GM21515 (cell line): ENCODE data around the gene FRK.
"Not testable (repeated sequence)": the region's sequence is repeated elsewhere in the genome, so short reads cannot be mapped to it uniquely, and the experiment has no call there.

Experiments
- ATAC-seq: cut with Tn5 transposase; IDR thresholded peaks from one replicate; pipeline ENCODE4 v1.9.1; 2021; ENCODE audit not compliant: unreplicated experiment

FRK gene

GRCh38 chr6:116074732-116075390 is 14.2 kb upstream of the FRK start:
- ATAC-seq = no peak

GRCh38 chr6:116073765-116074440 is 13.2 kb upstream of the FRK start:
- no peak for ATAC-seq

GRCh38 chr6:116072368-116072767 is 11.7 kb upstream of the FRK start:
- no peak for ATAC-seq

GRCh38 chr6:116070616-116071389 is 10.1 kb upstream of the FRK start:
- ATAC-seq = no peak

- ATAC-seq = no peak
These were observed 9.4 kb upstream of the FRK start for GRCh38 chr6:116070101-116070500.

- no peak for ATAC-seq
These were observed 6.1 kb upstream of the FRK start for GRCh38 chr6:116066789-116067188.

- ATAC-seq = no peak
These were observed 4.0 kb upstream of the FRK start for GRCh38 chr6:116064666-116065065.

- no peak for ATAC-seq
These were observed 1.8 kb upstream of the FRK start for GRCh38 chr6:116062496-116062895.

GRCh38 chr6:116059713-116060571 is 749 bp downstream of the FRK start:
- ATAC-seq = peak; percentile 77

- ATAC-seq = no peak
These were observed 2.9 kb downstream of the FRK start for GRCh38 chr6:116057766-116058165.

GRCh38 chr6:116055513-116055912 is 5.2 kb downstream of the FRK start:
- no peak for ATAC-seq

GRCh38 chr6:116051244-116051643 is 9.4 kb downstream of the FRK start:
- no peak for ATAC-seq

GRCh38 chr6:116050737-116051136 is 10.0 kb downstream of the FRK start:
- ATAC-seq = no peak

- ATAC-seq = no peak
These were observed 11.4 kb downstream of the FRK start for GRCh38 chr6:116049321-116049720.

- ATAC-seq = peak; percentile 83
These were observed 13.3 kb downstream of the FRK start for GRCh38 chr6:116047173-116047933.

GRCh38 chr6:116046737-116047136 is 14.0 kb downstream of the FRK start:
- no peak for ATAC-seq

- not testable (repeated sequence) for ATAC-seq
These were observed 14.4 kb downstream of the FRK start for GRCh38 chr6:116046272-116046671.

- no peak for ATAC-seq
These were observed 18.8 kb downstream of the FRK start for GRCh38 chr6:116041934-116042333.

- ATAC-seq = no peak
These were observed 19.7 kb downstream of the FRK start for GRCh38 chr6:116040993-116041392.

- ATAC-seq = no peak
These were observed 23.8 kb downstream of the FRK start for GRCh38 chr6:116036885-116037284.
